Measurements from ENCODE around the gene NR2F1-AS1.

NR2F1-AS1 gene

GRCh38 chr5:93610581-93611272 is 29.7 kb upstream of the NR2F1-AS1 start:
- Histone ChIP-seq H3K9me3 (ENCODE audit: control insufficient read depth in 1 of 2, low read length in 2 of 2) (peaks cover 0 to 4% of the 10 kb centered on the region in 2 donors), H3K27ac (ENCODE audit: low read length) (no peak overlapping the region), H3K4me1 (ENCODE audit: control insufficient read depth in 1 of 2, insufficient read depth in 2 of 2, low read length in 2 of 2) (peaks cover 4 to 15% of the 10 kb centered on the region in 2 donors), H3K4me3 (ENCODE audit: low read depth in 1 of 2, low read length in 2 of 2) (no peak overlapping the region), H3K36me3 (ENCODE audit: control insufficient read depth in 1 of 2, insufficient read depth in 2 of 2, low read length in 2 of 2) (no peaks in the 10 kb centered on the region), H3K27me3 (ENCODE audit: low read depth, low read length) (peaks cover 75% of the 10 kb centered on the region)

GRCh38 chr5:93609762-93610161 is 28.7 kb upstream of the NR2F1-AS1 start:
- Histone ChIP-seq H3K4me1 (ENCODE audit: control insufficient read depth in 1 of 2, insufficient read depth in 2 of 2, low read length in 2 of 2) (peaks cover 4 to 15% of the 10 kb centered on the region in 2 donors), H3K27me3 (ENCODE audit: low read depth, low read length) (peaks cover 82% of the 10 kb centered on the region), H3K27ac (ENCODE audit: low read length) (no peak overlapping the region), H3K36me3 (ENCODE audit: control insufficient read depth in 1 of 2, insufficient read depth in 2 of 2, low read length in 2 of 2) (no peaks in the 10 kb centered on the region), H3K4me3 (ENCODE audit: low read depth in 1 of 2, low read length in 2 of 2) (no peak overlapping the region), H3K9me3 (ENCODE audit: control insufficient read depth in 1 of 2, low read length in 2 of 2) (peaks cover 0 to 4% of the 10 kb centered on the region in 2 donors)

- no peaks in the 10 kb centered on the region for H3K36me3 ChIP-seq (ENCODE audit: control insufficient read depth in 1 of 2, insufficient read depth in 2 of 2, low read length in 2 of 2)
- peaks cover 83% of the 10 kb centered on the region for H3K27me3 ChIP-seq (ENCODE audit: low read depth, low read length)
- no peak overlapping the region for H3K4me3 ChIP-seq (ENCODE audit: low read depth in 1 of 2, low read length in 2 of 2)
- no peak overlapping the region for H3K27ac ChIP-seq (ENCODE audit: low read length)
- H3K4me1 ChIP-seq (ENCODE audit: control insufficient read depth in 1 of 2, insufficient read depth in 2 of 2, low read length in 2 of 2) = peaks cover 4 to 21% of the 10 kb centered on the region in 2 donors
- peaks cover 0 to 4% of the 10 kb centered on the region in 2 donors for H3K9me3 ChIP-seq (ENCODE audit: control insufficient read depth in 1 of 2, low read length in 2 of 2)
Observed at GRCh38 chr5:93608855-93609254, 27.8 kb upstream of the NR2F1-AS1 start.

GRCh38 chr5:93607367-93608258 is 26.6 kb upstream of the NR2F1-AS1 start:
- Histone ChIP-seq H3K27ac (ENCODE audit: low read length) (no peak overlapping the region), H3K4me3 (ENCODE audit: low read depth in 1 of 2, low read length in 2 of 2) (peak overlapping the region in 1 of 2 donors; percentile 9), H3K36me3 (ENCODE audit: control insufficient read depth in 1 of 2, insufficient read depth in 2 of 2, low read length in 2 of 2) (no peaks in the 10 kb centered on the region), H3K9me3 (ENCODE audit: control insufficient read depth in 1 of 2, low read length in 2 of 2) (peaks cover 0 to 4% of the 10 kb centered on the region in 2 donors), H3K27me3 (ENCODE audit: low read depth, low read length) (peaks cover 85% of the 10 kb centered on the region), H3K4me1 (ENCODE audit: control insufficient read depth in 1 of 2, insufficient read depth in 2 of 2, low read length in 2 of 2) (peaks cover 4 to 17% of the 10 kb centered on the region in 2 donors)

- peaks cover 4 to 17% of the 10 kb centered on the region in 2 donors for H3K4me1 ChIP-seq (ENCODE audit: control insufficient read depth in 1 of 2, insufficient read depth in 2 of 2, low read length in 2 of 2)
- H3K27me3 ChIP-seq (ENCODE audit: low read depth, low read length) = peaks cover 88% of the 10 kb centered on the region
- H3K27ac ChIP-seq (ENCODE audit: low read length) = no peak overlapping the region
- peaks cover 0 to 4% of the 10 kb centered on the region in 2 donors for H3K9me3 ChIP-seq (ENCODE audit: control insufficient read depth in 1 of 2, low read length in 2 of 2)
- H3K4me3 ChIP-seq (ENCODE audit: low read depth in 1 of 2, low read length in 2 of 2) = no peak overlapping the region
- no peaks in the 10 kb centered on the region for H3K36me3 ChIP-seq (ENCODE audit: control insufficient read depth in 1 of 2, insufficient read depth in 2 of 2, low read length in 2 of 2)
Observed at GRCh38 chr5:93606382-93606752, 25.3 kb upstream of the NR2F1-AS1 start.

GRCh38 chr5:93604644-93605515 is 23.9 kb upstream of the NR2F1-AS1 start:
- Histone ChIP-seq H3K9me3 (ENCODE audit: control insufficient read depth in 1 of 2, low read length in 2 of 2) (no peaks in the 10 kb centered on the region), H3K27me3 (ENCODE audit: low read depth, low read length) (peaks cover 88% of the 10 kb centered on the region), H3K4me3 (ENCODE audit: low read depth in 1 of 2, low read length in 2 of 2) (no peak overlapping the region), H3K4me1 (ENCODE audit: control insufficient read depth in 1 of 2, insufficient read depth in 2 of 2, low read length in 2 of 2) (peaks cover 4 to 17% of the 10 kb centered on the region in 2 donors), H3K36me3 (ENCODE audit: control insufficient read depth in 1 of 2, insufficient read depth in 2 of 2, low read length in 2 of 2) (no peaks in the 10 kb centered on the region), H3K27ac (ENCODE audit: low read length) (no peak overlapping the region)

GRCh38 chr5:93603793-93604643 is 23.0 kb upstream of the NR2F1-AS1 start:
- Histone ChIP-seq H3K27me3 (ENCODE audit: low read depth, low read length) (peaks cover 88% of the 10 kb centered on the region), H3K4me1 (ENCODE audit: control insufficient read depth in 1 of 2, insufficient read depth in 2 of 2, low read length in 2 of 2) (peaks cover 4 to 17% of the 10 kb centered on the region in 2 donors), H3K27ac (ENCODE audit: low read length) (no peak overlapping the region), H3K36me3 (ENCODE audit: control insufficient read depth in 1 of 2, insufficient read depth in 2 of 2, low read length in 2 of 2) (no peaks in the 10 kb centered on the region), H3K4me3 (ENCODE audit: low read depth in 1 of 2, low read length in 2 of 2) (no peak overlapping the region), H3K9me3 (ENCODE audit: control insufficient read depth in 1 of 2, low read length in 2 of 2) (no peaks in the 10 kb centered on the region)

GRCh38 chr5:93603078-93603792 is 22.2 kb upstream of the NR2F1-AS1 start:
- Histone ChIP-seq H3K27me3 (ENCODE audit: low read depth, low read length) (peaks cover 88% of the 10 kb centered on the region), H3K4me3 (ENCODE audit: low read depth in 1 of 2, low read length in 2 of 2) (no peak overlapping the region), H3K27ac (ENCODE audit: low read length) (no peak overlapping the region)

GRCh38 chr5:93602241-93603077 is 21.4 kb upstream of the NR2F1-AS1 start:
- no peak overlapping the region for H3K4me3 ChIP-seq (ENCODE audit: low read depth in 1 of 2, low read length in 2 of 2)
- H3K27ac ChIP-seq (ENCODE audit: low read length) = no peak overlapping the region
- peaks cover 82% of the 10 kb centered on the region for H3K27me3 ChIP-seq (ENCODE audit: low read depth, low read length)

More at GRCh38 chr5:93603078-93603792, 22.2 kb upstream of the NR2F1-AS1 start:
- no peaks in the 10 kb centered on the region for H3K9me3 ChIP-seq (ENCODE audit: control insufficient read depth in 1 of 2, low read length in 2 of 2)
- H3K4me1 ChIP-seq (ENCODE audit: control insufficient read depth in 1 of 2, insufficient read depth in 2 of 2, low read length in 2 of 2) = peaks cover 4 to 15% of the 10 kb centered on the region in 2 donors
- H3K36me3 ChIP-seq (ENCODE audit: control insufficient read depth in 1 of 2, insufficient read depth in 2 of 2, low read length in 2 of 2) = no peaks in the 10 kb centered on the region

More at GRCh38 chr5:93602241-93603077, 21.4 kb upstream of the NR2F1-AS1 start:
- Histone ChIP-seq H3K4me1 (ENCODE audit: control insufficient read depth in 1 of 2, insufficient read depth in 2 of 2, low read length in 2 of 2) (peaks cover 0 to 7% of the 10 kb centered on the region in 2 donors), H3K9me3 (ENCODE audit: control insufficient read depth in 1 of 2, low read length in 2 of 2) (no peaks in the 10 kb centered on the region), H3K36me3 (ENCODE audit: control insufficient read depth in 1 of 2, insufficient read depth in 2 of 2, low read length in 2 of 2) (no peaks in the 10 kb centered on the region)
